Lower leg skin (tissue), 4 donors: ENCODE data around the gene ALOX5. TPM values are rescaled to one million over a fixed set of nuclear protein-coding genes. Genes with fewer than 3 reads are reported as not detected.
"Not testable (repeated sequence)": the region's sequence is repeated elsewhere in the genome, so short reads cannot be mapped to it uniquely, and the experiment has no call there.

ENCODE experiments used
- DNase-seq, 2 donors: peaks; one replicate each; pipeline ENCODE4 v3.0.0-alpha.2; 2019; ENCODE audit warnings: low spot score in 2 of 2
- H3K4me3 ChIP-seq: fragments of 200-600 bp; sonication (generic); 2 replicates; pipeline ENCODE4 v1.5.1; 2017; ENCODE audit warnings: mild to moderate bottlenecking, low read depth; ENCODE audit not compliant: poor library complexity, severe bottlenecking
- CTCF ChIP-seq, 3 donors: fragments of 450-650 bp; IDR thresholded peaks; one replicate each; pipeline ENCODE4 v1.5.1; 2016; ENCODE audit warnings: antibody characterized with exemption in 3 of 3, mild to moderate bottlenecking in 3 of 3, moderate library complexity in 2 of 3
- POLR2A ChIP-seq, 2 donors: fragments of 450-650 bp; IDR thresholded peaks; one replicate each; pipeline ENCODE4 v1.6.1; 2016 to 2017; ENCODE audit warnings: antibody characterized with exemption in 2 of 2, mild to moderate bottlenecking in 1 of 2, moderate library complexity in 1 of 2
- WGBS, 2 donors: methylation state at CpG; one replicate each; pipeline ENCODE4 v1.1.5; 2018; 5-methylcytosine and 5-hydroxymethylcytosine counted together
- intact Hi-C: fragments of 100-400 bp; cut with DNase I; formaldehyde crosslinking; loops from one replicate; pipeline ENCODE4 v1.15.0; 2023; ENCODE audit warnings: low total_unique reads
- total RNA-seq, 4 donors: library from RNA; depleted of rRNA; stranded (reverse); fragments of >200 nt; gene quantifications; one replicate each; pipeline ENCODE4 v1.1.0, GENCODE V29; 2016

ALOX5 gene
- total RNA-seq, 4 donors from 2014 or later, result 7.4 to 16.0 (median 11.9) TPM

- no peak for DNase-seq
- TF ChIP-seq POLR2A (IDR thresholded peaks at IDR 0.05) (no peak), CTCF (IDR thresholded peaks at IDR 0.05) (no peak)
- H3K4me3 ChIP-seq, result no peak overlapping the region
- 76 to 81% methylated on average over 5 of the region's 5 CpGs for WGBS, 2 donors
- intact Hi-C loops, result no loop called here
Observed at GRCh38 chr10:45386657-45387056, 12.6 kb downstream of the ALOX5 start.

GRCh38 chr10:45387096-45387893 lies 13.3 kb downstream of the ALOX5 start:
- intact Hi-C loops, result no loop called here
- H3K4me3 ChIP-seq, result no peak overlapping the region
- TF ChIP-seq CTCF (IDR thresholded peaks at IDR 0.05) (no peak), POLR2A (IDR thresholded peaks at IDR 0.05) (no peak)
- 84 to 88% methylated on average over 8 of the region's 8 CpGs for WGBS, 2 donors
- DNase-seq, result no peak

- WGBS, 2 donors, result 89 to 91% methylated on average over 2 of the region's 2 CpGs
- H3K4me3 ChIP-seq, DNase-seq, intact Hi-C loops: not testable (repeated sequence)
Observed at GRCh38 chr10:45389671-45390070, 15.7 kb downstream of the ALOX5 start.

GRCh38 chr10:45391636-45392035 lies 17.6 kb downstream of the ALOX5 start:
- 86 to 92% methylated on average over 17 of the region's 28 CpGs for WGBS, 2 donors
- DNase-seq, H3K4me3 ChIP-seq, intact Hi-C loops: not testable (repeated sequence)

GRCh38 chr10:45395554-45395953 lies 21.5 kb downstream of the ALOX5 start:
- 93 to 97% methylated on average over 7 of the region's 7 CpGs for WGBS, 2 donors
- TF ChIP-seq CTCF (IDR thresholded peaks at IDR 0.05), result no peak
- TF ChIP-seq POLR2A (IDR thresholded peaks at IDR 0.05), result no peak
- no peak for DNase-seq
- intact Hi-C loops, result no loop called here
- H3K4me3 ChIP-seq, result no peak overlapping the region

- no peak for TF ChIP-seq CTCF (IDR thresholded peaks at IDR 0.05)
- no peak for TF ChIP-seq POLR2A (IDR thresholded peaks at IDR 0.05)
- H3K4me3 ChIP-seq, result no peak overlapping the region
Observed at GRCh38 chr10:45398595-45398994, 24.6 kb downstream of the ALOX5 start.

DNA sequence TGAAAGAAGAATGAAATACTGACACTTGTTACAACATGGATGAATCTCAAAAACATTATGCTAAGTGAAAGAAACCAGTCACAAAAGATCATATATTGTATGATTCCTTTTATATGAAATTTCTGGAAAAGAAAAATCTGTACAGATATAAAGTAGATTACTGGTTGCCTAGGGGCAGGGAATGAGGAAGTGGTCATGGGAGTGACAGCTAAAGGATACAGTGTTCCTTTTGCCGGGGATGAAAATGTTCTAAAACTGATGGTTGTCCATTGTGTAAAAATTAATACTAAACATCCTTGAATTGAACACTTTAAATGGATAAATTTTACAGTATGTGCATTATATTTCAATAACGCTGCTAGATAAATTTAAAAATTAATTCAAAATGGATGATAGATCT lies 25.1 kb downstream of the ALOX5 start:
- 82 to 90% methylated on average over 2 of the region's 2 CpGs for WGBS, 2 donors
- no peak overlapping the region for H3K4me3 ChIP-seq
- DNase-seq, result no peak
- TF ChIP-seq POLR2A (IDR thresholded peaks at IDR 0.05) (no peak), CTCF (IDR thresholded peaks at IDR 0.05) (no peak)
- intact Hi-C loops, result no loop called here

More at GRCh38 chr10:45398595-45398994, 24.6 kb downstream of the ALOX5 start:
- no peak for DNase-seq
- intact Hi-C loops, result no loop called here
- 67 to 75% methylated on average over 1 of the region's 1 CpG for WGBS, 2 donors
